HAP-1 (cell line): Measurements from ENCODE around the gene GPR162.

Experiments used
- DNase-seq, 2 experiments: peaks; one replicate each; pipeline ENCODE4 v3.0.0-alpha.2; 2016 to 2020; ENCODE audit warnings: low spot score in 2 of 2
- H3K27me3 ChIP-seq: fragments of 250-450 bp; sonication (Bioruptor Pico); 2 replicates; pipeline ENCODE4 v1.5.1; 2020; ENCODE audit warnings: low read depth, mild to moderate bottlenecking, moderate library complexity
- H3K36me3 ChIP-seq: fragments of 250-450 bp; sonication (Bioruptor Pico); replicated peaks from 2 replicates; pipeline ENCODE4 v1.5.1; 2020; ENCODE audit warnings: mild to moderate bottlenecking
- H3K4me1 ChIP-seq: fragments of 250-450 bp; sonication (Bioruptor Pico); 2 replicates; pipeline ENCODE4 v1.5.1; 2020; ENCODE audit warnings: mild to moderate bottlenecking
- H3K4me3 ChIP-seq: fragments of 250-450 bp; sonication (Bioruptor Pico); 2 replicates; pipeline ENCODE4 v1.5.1; 2020; ENCODE audit warnings: mild to moderate bottlenecking, moderate library complexity
- H3K9me3 ChIP-seq: fragments of 250-450 bp; sonication (Bioruptor Pico); 2 replicates; pipeline ENCODE4 v1.5.1; 2020; ENCODE audit warnings: mild to moderate bottlenecking, moderate library complexity
- in situ Hi-C: fragments of 300-500 bp; cut with MboI; formaldehyde crosslinking; loops from 3 replicates; pipeline ENCODE4 v1.14.3; 2020; ENCODE audit warnings: low sequenced_read_pairs, inconsistent platforms, mixed read lengths

Gene GPR162

DNA sequence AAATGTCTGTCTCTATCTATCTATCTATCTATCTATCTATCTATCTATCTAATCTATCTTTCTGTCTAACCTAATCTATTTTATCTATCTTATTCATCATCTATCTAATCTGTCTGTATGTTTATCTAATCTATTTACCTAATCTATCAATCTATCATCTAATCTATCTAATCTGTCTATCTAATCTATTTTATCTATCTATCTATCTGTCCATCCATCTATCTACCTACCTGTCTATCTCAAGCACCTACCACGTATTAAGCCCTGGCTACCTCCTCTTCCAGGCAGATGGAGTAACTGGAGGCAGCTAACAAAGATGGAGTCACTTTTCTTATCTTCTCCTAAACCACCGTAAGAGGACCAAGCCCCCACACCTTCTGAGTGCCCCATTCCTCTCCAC lies 26.5 kb upstream of the GPR162 start:
- Histone ChIP-seq H3K4me1 (no peaks in the 10 kb centered on the region), H3K36me3 (no peaks in the 10 kb centered on the region), H3K27me3 (peaks cover 5% of the 10 kb centered on the region; the same call in 1 of the 2 replicates), H3K9me3 (no peaks in the 10 kb centered on the region), H3K4me3 (no peak overlapping the region)
- in situ Hi-C loops, result no loop called here
- no peak for DNase-seq

DNA sequence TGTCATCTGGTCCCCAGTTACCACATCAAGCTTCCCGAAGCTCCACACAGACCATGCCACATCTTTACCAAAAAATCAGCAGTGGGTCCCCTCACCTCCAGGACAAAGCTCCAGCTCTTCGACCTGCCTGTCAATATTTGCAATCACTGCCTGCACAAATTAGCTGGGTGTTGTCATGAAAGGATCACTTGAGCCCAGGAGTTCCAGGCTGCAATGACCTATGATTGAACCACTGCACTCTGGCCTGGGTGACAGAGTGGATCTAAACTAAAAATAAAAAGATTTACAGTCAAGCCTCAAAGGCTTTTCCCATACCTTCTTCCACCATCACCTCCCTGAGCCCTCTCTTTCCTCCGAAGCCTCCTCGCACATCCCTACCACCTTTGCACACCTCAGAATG lies 25.0 kb upstream of the GPR162 start:
- Histone ChIP-seq H3K36me3 (no peaks in the 10 kb centered on the region), H3K27me3 (peaks cover 5% of the 10 kb centered on the region; the same call in 1 of the 2 replicates), H3K9me3 (no peaks in the 10 kb centered on the region), H3K4me1 (no peaks in the 10 kb centered on the region), H3K4me3 (no peak overlapping the region)
- DNase-seq, result no peak
- in situ Hi-C loops, result no loop called here

DNA sequence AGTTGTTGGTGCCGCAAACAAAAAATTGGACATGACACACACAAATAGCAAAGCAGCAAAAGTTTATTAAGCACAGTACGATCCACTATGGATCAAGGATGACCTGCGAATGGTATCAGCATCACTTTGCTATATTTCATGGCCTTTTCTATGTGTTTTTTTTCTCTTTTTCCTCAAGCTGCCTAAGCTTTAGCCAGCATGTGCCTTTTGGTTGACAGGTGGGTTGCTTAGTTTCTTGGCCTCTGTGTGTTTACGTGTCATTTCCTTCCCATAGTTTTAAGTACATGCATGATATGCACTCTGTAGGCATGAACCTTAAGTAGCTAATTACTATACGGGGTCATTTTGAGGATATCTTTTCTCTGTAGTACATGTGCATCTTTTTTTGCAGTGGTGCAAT lies 22.5 kb upstream of the GPR162 start:
- H3K36me3 ChIP-seq, result no peaks in the 10 kb centered on the region
- no peaks in the 10 kb centered on the region for H3K4me1 ChIP-seq
- in situ Hi-C loops, result no loop called here
- no peak overlapping the region for H3K4me3 ChIP-seq
- H3K27me3 ChIP-seq, result no peaks in the 10 kb centered on the region
- DNase-seq, result no peak
- no peaks in the 10 kb centered on the region; the same call in 1 of the 2 replicates for H3K9me3 ChIP-seq

DNA sequence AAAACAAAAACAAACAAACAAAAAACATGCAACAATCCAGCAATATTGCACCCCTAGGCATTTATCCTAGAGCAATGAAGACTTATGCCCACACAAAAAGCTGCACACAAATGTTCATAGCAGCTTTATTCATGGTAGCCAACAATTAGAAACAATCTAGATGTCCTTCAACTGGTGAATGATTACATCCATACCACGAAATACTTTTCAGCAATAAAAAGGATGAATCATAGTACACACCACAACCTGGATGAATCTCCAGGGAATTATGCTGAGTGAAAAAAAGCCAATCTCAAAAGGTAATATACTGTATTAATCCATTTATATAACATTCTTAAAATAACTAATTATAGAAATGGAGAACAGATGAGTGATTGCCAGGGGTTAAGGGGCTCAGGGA lies 14.5 kb upstream of the GPR162 start:
- no peaks in the 10 kb centered on the region for H3K27me3 ChIP-seq
- in situ Hi-C loops, result no loop called here
- no peaks in the 10 kb centered on the region; the same call in 1 of the 2 replicates for H3K9me3 ChIP-seq
- H3K4me3 ChIP-seq, result no peak overlapping the region
- H3K4me1 ChIP-seq, result no peaks in the 10 kb centered on the region
- DNase-seq, result no peak
- no peaks in the 10 kb centered on the region for H3K36me3 ChIP-seq

DNA sequence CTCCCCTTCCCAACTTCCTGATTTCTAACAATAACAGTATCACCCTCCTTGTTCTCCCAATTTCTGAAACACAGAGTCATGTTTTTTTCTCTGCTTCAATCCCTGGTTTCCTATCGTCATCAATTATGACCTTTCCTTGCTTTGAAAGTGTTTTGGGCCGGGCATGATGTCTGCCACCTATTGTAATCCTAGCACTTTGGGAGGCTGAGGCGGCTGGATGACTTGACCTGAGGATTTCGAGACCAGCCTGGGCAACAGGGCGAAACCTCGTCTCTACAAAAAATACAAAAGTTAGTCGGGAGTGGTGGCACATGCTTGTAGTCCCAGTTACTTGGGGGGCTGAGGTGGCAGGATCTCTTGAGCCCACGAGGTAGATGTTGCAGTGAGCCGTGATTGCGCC lies 12.6 kb upstream of the GPR162 start:
- no peak overlapping the region for H3K4me3 ChIP-seq
- DNase-seq, result no peak
- peaks cover 4% of the 10 kb centered on the region; the same call in 1 of the 2 replicates for H3K27me3 ChIP-seq
- in situ Hi-C loops, result no loop called here
- H3K4me1 ChIP-seq, result no peaks in the 10 kb centered on the region
- H3K36me3 ChIP-seq, result no peaks in the 10 kb centered on the region
- no peaks in the 10 kb centered on the region for H3K9me3 ChIP-seq

DNA sequence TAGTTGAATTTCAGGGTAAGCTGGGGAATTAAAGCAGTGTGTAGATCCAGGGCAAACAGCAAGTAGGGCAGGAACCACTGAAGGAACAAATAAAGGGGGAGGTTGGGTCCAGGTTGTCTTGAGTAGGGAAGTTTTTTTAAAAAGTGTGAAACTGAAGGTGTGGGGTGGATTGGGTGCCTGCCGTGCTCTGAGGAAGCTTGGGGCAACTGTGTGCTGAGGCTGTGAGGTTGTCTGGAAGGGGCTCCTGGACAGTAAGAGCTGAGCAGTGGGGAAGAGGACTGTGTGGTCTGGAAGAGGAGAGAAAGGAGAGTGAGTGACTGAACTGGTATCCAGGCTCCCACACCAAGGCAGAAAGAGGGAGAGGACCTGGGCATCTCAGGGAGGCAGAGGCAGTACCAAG lies 10.9 kb upstream of the GPR162 start:
- in situ Hi-C loops, result no loop called here
- peaks cover 4% of the 10 kb centered on the region; the same call in 1 of the 2 replicates for H3K27me3 ChIP-seq
- no peaks in the 10 kb centered on the region for H3K36me3 ChIP-seq
- no peak overlapping the region for H3K4me3 ChIP-seq
- no peaks in the 10 kb centered on the region for H3K9me3 ChIP-seq
- H3K4me1 ChIP-seq, result no peaks in the 10 kb centered on the region
- DNase-seq, result no peak

DNA sequence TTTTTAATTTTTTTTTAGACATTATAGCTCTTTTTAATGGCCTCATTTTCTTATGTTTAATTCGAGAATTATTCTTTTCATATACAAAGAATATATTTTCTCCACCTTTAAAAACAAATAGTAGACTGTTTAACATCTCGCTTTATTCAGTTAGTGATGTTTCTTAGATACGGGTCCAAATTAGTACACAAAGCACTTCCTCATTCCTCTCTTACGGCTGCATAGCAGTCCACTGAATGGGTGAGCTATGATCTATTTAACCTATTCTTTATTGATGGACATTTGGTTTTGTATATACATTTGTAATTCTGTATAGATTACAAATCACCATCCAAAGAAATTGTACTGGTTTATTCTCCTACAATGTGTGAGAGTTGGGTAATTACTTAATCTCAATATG lies 8.3 kb upstream of the GPR162 start:
- Histone ChIP-seq H3K36me3 (no peaks in the 10 kb centered on the region), H3K4me1 (no peaks in the 10 kb centered on the region), H3K27me3 (peaks cover 4% of the 10 kb centered on the region; the same call in 1 of the 2 replicates), H3K4me3 (no peak overlapping the region), H3K9me3 (no peaks in the 10 kb centered on the region)
- in situ Hi-C loops, result no loop called here
- DNase-seq, result no peak

DNA sequence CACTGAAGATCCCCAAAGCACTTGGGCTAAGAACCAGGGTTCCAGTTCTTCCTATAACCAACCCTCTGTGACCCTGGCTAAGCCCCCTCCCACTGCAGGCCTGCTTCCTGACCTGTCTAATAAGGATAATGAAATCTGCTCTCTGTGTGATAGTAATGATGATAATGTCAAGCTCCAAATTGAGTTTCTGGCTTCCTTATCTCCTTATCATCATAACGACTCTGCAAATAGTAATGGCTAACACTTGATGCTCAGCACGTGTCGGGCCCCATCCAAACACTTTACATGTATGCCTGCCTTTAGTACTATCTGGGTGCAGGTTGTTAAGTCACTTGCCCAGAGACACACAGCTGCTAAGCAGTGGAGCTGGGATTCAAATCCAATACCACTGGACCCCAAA lies 5.0 kb upstream of the GPR162 start:
- DNase-seq, result no peak
- no peaks in the 10 kb centered on the region for H3K9me3 ChIP-seq
- H3K4me1 ChIP-seq, result peaks cover 4% of the 10 kb centered on the region
- no peak overlapping the region for H3K4me3 ChIP-seq
- H3K36me3 ChIP-seq, result no peaks in the 10 kb centered on the region
- peaks cover 4% of the 10 kb centered on the region; the same call in 1 of the 2 replicates for H3K27me3 ChIP-seq
- in situ Hi-C loops, result no loop called here

DNA sequence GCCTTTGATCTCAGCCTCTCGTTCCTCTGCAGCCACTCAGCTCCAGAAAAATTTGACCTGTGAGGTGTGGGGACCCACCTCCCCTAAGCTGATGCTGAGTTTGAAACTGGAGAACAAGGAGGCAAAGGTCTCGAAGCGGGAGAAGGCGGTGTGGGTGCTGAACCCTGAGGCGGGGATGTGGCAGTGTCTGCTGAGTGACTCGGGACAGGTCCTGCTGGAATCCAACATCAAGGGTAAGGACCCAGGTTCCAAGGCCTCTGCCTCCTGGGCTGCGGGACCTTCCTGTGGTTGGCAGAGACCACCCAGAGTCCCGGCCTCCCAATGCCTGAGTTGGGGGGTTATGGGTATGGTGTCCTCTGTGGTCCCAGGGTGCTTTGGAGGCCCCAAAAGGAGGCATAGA lies 4.5 kb upstream of the GPR162 start:
- in situ Hi-C loops, result no loop called here
- Histone ChIP-seq H3K27me3 (peaks cover 4% of the 10 kb centered on the region; the same call in 1 of the 2 replicates), H3K36me3 (no peaks in the 10 kb centered on the region), H3K9me3 (no peaks in the 10 kb centered on the region), H3K4me1 (peaks cover 8% of the 10 kb centered on the region), H3K4me3 (no peak overlapping the region)
- no peak for DNase-seq

DNA sequence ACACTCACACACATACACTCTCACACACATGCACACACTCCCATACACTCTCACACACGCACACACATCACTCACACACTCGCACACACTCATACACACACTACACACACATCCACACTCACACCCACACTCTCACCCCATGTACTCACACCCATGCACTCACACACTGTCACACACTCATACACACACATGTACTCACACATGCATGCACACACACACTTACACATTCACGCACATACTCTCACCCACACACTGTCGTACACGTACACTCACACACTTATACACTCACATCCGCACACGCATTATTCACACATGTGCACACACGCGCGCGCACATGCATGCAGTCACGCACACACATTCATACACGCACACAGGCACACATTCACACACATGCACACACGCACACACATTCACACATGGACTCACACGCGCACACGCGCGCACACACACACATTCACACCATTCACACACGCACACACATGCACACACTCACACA lies 3.9 kb upstream of the GPR162 start:
- in situ Hi-C loops, result no loop called here
- Histone ChIP-seq H3K9me3 (no peaks in the 10 kb centered on the region), H3K4me3 (no peak overlapping the region), H3K4me1 (peaks cover 9% of the 10 kb centered on the region), H3K36me3 (no peaks in the 10 kb centered on the region), H3K27me3 (peaks cover 4% of the 10 kb centered on the region; the same call in 1 of the 2 replicates)
- no peak for DNase-seq

DNA sequence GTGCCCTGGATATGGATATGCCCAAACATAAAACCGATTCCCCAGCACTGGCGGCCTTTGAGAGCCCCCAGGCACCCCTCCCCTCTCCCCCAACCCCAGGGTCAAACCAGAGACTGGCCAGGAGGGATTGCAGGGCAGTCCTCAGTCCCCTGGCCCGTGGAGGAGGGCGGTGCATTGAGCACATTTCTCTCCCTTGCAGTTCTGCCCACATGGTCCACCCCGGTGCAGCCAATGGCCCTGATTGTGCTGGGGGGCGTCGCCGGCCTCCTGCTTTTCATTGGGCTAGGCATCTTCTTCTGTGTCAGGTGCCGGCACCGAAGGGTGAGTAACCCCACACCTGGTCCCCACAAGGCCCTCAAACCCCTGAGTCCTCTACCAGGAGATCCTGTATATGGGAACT lies 3.4 kb upstream of the GPR162 start:
- Histone ChIP-seq H3K27me3 (peaks cover 4% of the 10 kb centered on the region; the same call in 1 of the 2 replicates), H3K9me3 (no peaks in the 10 kb centered on the region), H3K36me3 (no peaks in the 10 kb centered on the region), H3K4me3 (no peak overlapping the region), H3K4me1 (peaks cover 11% of the 10 kb centered on the region)
- in situ Hi-C loops, result no loop called here
- DNase-seq, result no peak

DNA sequence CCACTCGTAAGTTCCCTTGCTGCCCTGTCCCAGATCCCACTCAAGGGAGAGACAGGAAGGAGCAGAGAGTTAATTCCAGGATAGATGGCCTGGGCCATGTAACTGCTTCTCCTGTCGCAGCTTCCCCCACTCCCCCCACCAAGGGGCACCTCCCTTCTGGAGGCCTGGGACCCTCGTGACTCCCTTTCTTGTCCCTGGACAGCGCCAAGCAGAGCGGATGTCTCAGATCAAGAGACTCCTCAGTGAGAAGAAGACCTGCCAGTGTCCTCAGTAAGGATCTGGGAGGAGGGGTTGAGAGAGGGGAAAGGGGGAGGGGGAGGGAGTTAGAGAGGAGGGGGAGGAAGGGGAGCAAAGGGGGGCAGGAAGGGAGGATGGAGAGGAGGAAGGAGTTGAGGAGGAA lies 3.0 kb upstream of the GPR162 start:
- no peak for DNase-seq
- no peak overlapping the region for H3K4me3 ChIP-seq
- H3K36me3 ChIP-seq, result no peaks in the 10 kb centered on the region
- in situ Hi-C loops, result no loop called here
- peaks cover 4% of the 10 kb centered on the region; the same call in 1 of the 2 replicates for H3K27me3 ChIP-seq
- H3K4me1 ChIP-seq, result peaks cover 12% of the 10 kb centered on the region
- H3K9me3 ChIP-seq, result no peaks in the 10 kb centered on the region

DNA sequence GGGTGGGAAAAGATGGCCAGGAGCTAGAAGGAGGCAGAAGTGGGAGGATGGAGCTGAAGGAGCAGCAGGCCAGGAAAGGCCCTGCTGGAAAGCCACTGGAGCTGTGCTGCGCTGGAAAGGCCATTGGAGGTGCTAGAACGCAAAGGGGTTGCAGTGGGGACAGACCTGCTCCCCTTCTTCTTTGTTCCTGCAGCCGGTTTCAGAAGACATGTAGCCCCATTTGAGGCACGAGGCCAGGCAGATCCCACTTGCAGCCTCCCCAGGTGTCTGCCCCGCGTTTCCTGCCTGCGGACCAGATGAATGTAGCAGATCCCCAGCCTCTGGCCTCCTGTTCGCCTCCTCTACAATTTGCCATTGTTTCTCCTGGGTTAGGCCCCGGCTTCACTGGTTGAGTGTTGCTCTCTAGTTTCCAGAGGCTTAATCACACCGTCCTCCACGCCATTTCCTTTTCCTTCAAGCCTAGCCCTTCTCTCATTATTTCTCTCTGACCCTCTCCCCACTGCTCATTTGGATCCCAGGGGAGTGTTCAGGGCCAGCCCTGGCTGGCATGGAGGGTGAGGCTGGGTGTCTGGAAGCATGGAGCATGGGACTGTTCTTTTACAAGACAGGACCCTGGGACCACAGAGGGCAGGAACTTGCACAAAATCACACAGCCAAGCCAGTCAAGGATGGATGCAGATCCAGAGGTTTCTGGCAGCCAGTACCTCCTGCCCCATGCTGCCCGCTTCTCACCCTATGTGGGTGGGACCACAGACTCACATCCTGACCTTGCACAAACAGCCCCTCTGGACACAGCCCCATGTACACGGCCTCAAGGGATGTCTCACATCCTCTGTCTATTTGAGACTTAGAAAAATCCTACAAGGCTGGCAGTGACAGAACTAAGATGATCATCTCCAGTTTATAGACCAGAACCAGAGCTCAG lies 2.3 kb upstream of the GPR162 start:
- peaks cover 12% of the 10 kb centered on the region for H3K4me1 ChIP-seq

DNA sequence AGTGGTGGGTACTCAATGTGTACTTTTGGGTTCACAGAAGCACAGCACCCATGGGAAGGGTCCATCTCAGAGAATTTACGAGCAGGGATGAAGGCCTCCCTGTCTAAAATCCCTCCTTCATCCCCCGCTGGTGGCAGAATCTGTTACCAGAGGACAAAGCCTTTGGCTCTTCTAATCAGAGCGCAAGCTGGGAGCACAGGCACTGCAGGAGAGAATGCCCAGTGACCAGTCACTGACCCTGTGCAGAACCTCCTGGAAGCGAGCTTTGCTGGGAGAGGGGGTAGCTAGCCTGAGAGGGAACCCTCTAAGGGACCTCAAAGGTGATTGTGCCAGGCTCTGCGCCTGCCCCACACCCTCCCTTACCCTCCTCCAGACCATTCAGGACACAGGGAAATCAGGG lies 1.5 kb upstream of the GPR162 start:
- Histone ChIP-seq H3K27me3 (no peaks in the 10 kb centered on the region), H3K9me3 (no peaks in the 10 kb centered on the region), H3K4me3 (no peak overlapping the region), H3K36me3 (no peaks in the 10 kb centered on the region), H3K4me1 (peaks cover 12% of the 10 kb centered on the region)
- in situ Hi-C loops, result no loop called here
- no peak for DNase-seq

More for the DNA sequence above, 2.3 kb upstream of the GPR162 start:
- DNase-seq, result no peak
- in situ Hi-C loops, result no loop called here
- Histone ChIP-seq H3K36me3 (no peaks in the 10 kb centered on the region), H3K9me3 (no peaks in the 10 kb centered on the region), H3K27me3 (no peaks in the 10 kb centered on the region; the same call in 1 of the 2 replicates), H3K4me3 (no peak overlapping the region)
